Epithelial cell of proximal tubule (primary cell): ENCODE data around the gene HSPBAP1. TPM values are rescaled to one million over a fixed set of nuclear protein-coding genes. Genes with fewer than 3 reads are reported as not detected.

ENCODE experiments used
- DNase-seq: peaks from one replicate; pipeline ENCODE4 v3.0.0-alpha.2; 2011; ENCODE audit warnings: low read depth
- H3K4me3 ChIP-seq: 2 replicates; pipeline ENCODE4 v1.5.1; 2011; ENCODE audit warnings: low read depth, mild to moderate bottlenecking, low read length
- CTCF ChIP-seq: conservative IDR thresholded peaks from 2 replicates; pipeline ENCODE4 v1.5.1; 2012; ENCODE audit warnings: low read depth, mild to moderate bottlenecking, low read length
- total RNA-seq: library from RNA; depleted of rRNA; stranded (reverse); fragments of >200 nt; gene quantifications from 2 replicates; pipeline ENCODE4 v1.2.3, GENCODE V29; 2015

Gene HSPBAP1
- total RNA-seq, 1 donor from 2014 or later, result 5.0 TPM

- no peak for DNase-seq
- TF ChIP-seq CTCF, result no peak
- H3K4me3 ChIP-seq, result no peak overlapping the region
These were observed 23.0 kb upstream of the HSPBAP1 start for GRCh38 chr3:122816587-122816986.

DNA sequence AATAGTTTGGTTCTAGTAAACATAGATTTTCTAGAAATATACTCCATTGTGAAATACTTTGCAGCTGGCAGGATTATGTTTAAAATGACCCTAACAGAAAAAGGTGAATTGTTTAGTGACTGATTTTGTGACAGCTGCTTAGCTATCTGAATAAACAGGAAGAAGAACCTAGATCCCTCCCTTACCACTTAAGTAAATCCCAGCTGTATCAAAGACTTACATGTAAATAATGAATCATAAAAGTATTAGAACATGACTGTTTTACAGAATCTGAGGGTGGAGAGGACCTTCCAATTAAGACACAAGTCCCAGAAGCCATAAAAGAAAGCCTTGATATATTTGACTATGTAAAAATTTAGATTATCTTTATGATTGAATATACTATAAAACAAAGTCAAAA, 17.1 kb upstream of the HSPBAP1 start:
- no peak overlapping the region for H3K4me3 ChIP-seq
- TF ChIP-seq CTCF, result no peak
- no peak for DNase-seq

DNA sequence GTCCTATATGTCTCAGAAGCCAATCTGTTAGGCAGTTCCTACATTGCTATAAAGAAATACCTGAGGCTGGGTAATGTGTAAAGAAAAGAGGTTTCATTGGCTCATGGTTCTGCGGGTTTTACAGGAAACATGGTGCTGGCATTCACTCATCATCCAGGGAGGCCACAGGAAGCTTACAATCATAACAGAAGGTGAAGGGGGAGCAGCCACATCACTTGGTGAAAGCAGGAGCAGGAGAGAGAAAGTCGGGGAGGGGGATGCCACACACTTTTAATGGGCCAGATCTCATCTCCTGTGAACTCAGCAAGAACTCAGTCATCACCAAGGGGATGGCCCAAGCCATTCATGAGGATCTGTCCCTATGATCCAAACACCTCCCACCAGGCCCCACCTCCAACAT, 10.3 kb upstream of the HSPBAP1 start:
- no peak for TF ChIP-seq CTCF
- H3K4me3 ChIP-seq, result no peak overlapping the region
- no peak for DNase-seq

DNA sequence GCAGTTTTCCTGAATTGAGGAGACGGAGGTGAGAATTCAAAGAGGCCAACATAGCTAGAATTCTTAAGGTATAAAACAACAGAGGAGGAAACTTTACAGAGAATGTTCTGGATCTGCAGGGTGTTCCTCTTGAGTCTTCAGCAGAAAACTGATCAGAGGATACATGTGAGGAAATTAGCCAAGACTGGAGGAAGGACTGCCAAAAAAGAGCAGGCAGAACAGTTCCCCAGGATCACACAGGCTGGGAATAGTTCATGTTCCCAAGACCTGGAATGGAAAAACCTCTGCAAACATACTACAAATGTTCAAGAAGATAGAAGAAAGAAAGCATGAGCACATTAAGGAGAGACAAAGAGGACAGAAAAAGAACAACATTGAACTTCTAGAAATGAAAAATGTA, 8.7 kb upstream of the HSPBAP1 start:
- no peak for TF ChIP-seq CTCF
- H3K4me3 ChIP-seq, result no peak overlapping the region
- no peak for DNase-seq

DNA sequence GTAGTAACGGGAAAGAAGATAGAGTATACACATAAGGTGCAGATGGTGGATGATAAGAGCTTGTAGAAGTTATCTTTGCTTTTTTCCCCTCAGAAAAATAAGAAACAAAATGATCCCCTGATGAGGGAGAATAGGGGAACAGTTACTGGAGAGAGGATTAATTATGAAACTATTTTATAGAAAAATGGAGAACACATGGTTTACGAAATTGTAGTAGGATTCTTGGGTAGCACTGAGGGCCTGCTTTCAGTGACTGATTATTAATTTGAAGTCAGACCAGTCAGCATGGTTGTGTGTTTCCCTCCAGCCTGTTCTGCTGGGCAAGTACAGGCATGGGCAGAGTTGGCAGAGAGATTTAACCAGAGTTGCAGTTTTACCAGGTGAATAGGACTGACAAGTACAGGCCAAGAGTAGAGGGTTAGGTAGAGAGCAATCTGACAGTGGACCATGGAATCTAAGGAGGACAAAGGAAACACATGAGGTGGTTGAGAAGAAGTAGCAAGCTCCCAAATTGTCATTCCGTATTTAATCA, 7.1 kb upstream of the HSPBAP1 start:
- no peak overlapping the region for H3K4me3 ChIP-seq
- no peak for TF ChIP-seq CTCF
- DNase-seq, result no peak

- DNase-seq, result no peak
These were observed 6.4 kb upstream of the HSPBAP1 start for GRCh38 chr3:122800031-122800430.

More at GRCh38 chr3:122800031-122800430, 6.4 kb upstream of the HSPBAP1 start:
- H3K4me3 ChIP-seq, result no peak overlapping the region
- no peak for TF ChIP-seq CTCF
